Heart left ventricle (tissue), 16 donors: Measurements from ENCODE around the gene ZDHHC14. TPM values are rescaled to one million over a fixed set of nuclear protein-coding genes. Genes with fewer than 3 reads are reported as not detected.

Experiments
- ATAC-seq, 4 donors: fragments of 200-7000 bp; cut with Tn5 transposase; one replicate each; pipeline ENCODE4 v1.9.1; 2020 to 2022; ENCODE audit warnings: moderate library complexity in 4 of 4, mild to moderate bottlenecking in 3 of 4, moderate number of reproducible peaks in 1 of 4
- DNase-seq, 5 donors: peaks; one replicate each; pipeline ENCODE4 v3.0.0-alpha.2; 2020
- H3K27ac ChIP-seq, 12 donors: fragments of 200-600 bp; sonication (generic) in 4 of 12; one replicate each; pipeline versions ENCODE4 v1.5.0 to v1.8.0; 2016 to 2022; ENCODE audit warnings: mild to moderate bottlenecking in 2 of 12
- H3K27me3 ChIP-seq, 9 donors: fragments of 200-600 bp; sonication (generic) in 2 of 9; one replicate each; pipeline versions ENCODE4 v1.5.1 to v1.8.0; 2016 to 2022; ENCODE audit warnings: mild to moderate bottlenecking in 3 of 9
- H3K36me3 ChIP-seq, 9 donors: fragments of 200-600 bp; sonication (generic) in 2 of 9; one replicate each; pipeline versions ENCODE4 v1.5.0 to v1.8.0; 2018 to 2022; ENCODE audit warnings: mild to moderate bottlenecking in 2 of 9
- H3K4me1 ChIP-seq, 12 donors: fragments of 200-600 bp; sonication (generic) in 4 of 12; one replicate each; pipeline versions ENCODE4 v1.5.0 to v1.8.0; 2016 to 2022; ENCODE audit warnings: mild to moderate bottlenecking in 3 of 12
- H3K4me3 ChIP-seq, 12 donors: fragments of 200-600 bp; sonication (generic) in 4 of 12; one replicate each; pipeline versions ENCODE4 v1.5.0 to v1.8.0; 2017 to 2022; ENCODE audit warnings: mild to moderate bottlenecking in 9 of 12, moderate library complexity in 4 of 12
- H3K9me3 ChIP-seq, 12 donors: fragments of 200-600 bp; sonication (generic) in 4 of 12; one replicate each; pipeline versions ENCODE4 v1.5.0 to v1.8.0; 2016 to 2022; ENCODE audit warnings: mild to moderate bottlenecking in 1 of 12
- CTCF ChIP-seq, 12 donors: fragments of 200-600 bp; sonication (generic) in 4 of 12; IDR thresholded peaks; one replicate each; pipeline versions ENCODE4 v1.5.0 to v1.8.0; 2018 to 2022; ENCODE audit warnings: antibody characterized with exemption in 12 of 12, mild to moderate bottlenecking in 5 of 12
- POLR2A ChIP-seq, 2 donors: fragments of 450-650 bp; IDR thresholded peaks; one replicate each; pipeline ENCODE4 v1.6.1; 2017; ENCODE audit warnings: antibody characterized with exemption in 2 of 2, mild to moderate bottlenecking in 2 of 2, moderate library complexity in 2 of 2
- WGBS, 4 donors: extraction: QIAGEN DNeasy Blood & Tissue Kit in 2 of 4; methylation state at CpG; one replicate each; pipeline versions ENCODE4 v1.1.5 to v1.1.7; 2013 to 2018; 5-methylcytosine and 5-hydroxymethylcytosine counted together
- intact Hi-C, 10 donors: fragments of 100-400 bp; cut with DNase I; formaldehyde crosslinking; loops; one replicate each; pipeline versions ENCODE4 v1.11.1 to v1.14.2; 2022
- polyA plus RNA-seq, 2 donors: library from polyadenylated mRNA; stranded (reverse); fragments of 200-250 nt; gene quantifications; one replicate each; pipeline ENCODE4 v1.2.3, GENCODE V29; 2013
- total RNA-seq, 9 donors: library from RNA; depleted of rRNA in 2 of 9; stranded (reverse); fragments of >200 nt in 2 of 9; fragmentation: NEBNext Ultra II Directional in 3 of 9; extraction: Animal tissue kit (Norgen Biotek cat#: 25700) in 3 of 9; gene quantifications; one replicate each; pipeline versions ENCODE4 v1.1.0 to v1.2.4, GENCODE V29; 2016 to 2023
- donor health status: ischemic (EF 13 %, LVEDD 7.1; RV severe dilation, severe dysfunction).
- donor health status: healthy with polysubstance abuse.
- donor health status: DM: no; HTN: yes; CAD: no.
- donor health status: DM: no; HTN: no; CAD: no.
- donor health status: ischemic (EF 25% LVEDD 6.9; RV normal size, moderate dysfunction).
- donor health status: ischemic (EF 25% LVEDD 5.7; RV mildly dilated, moderate dysfunction).
- donor health status: healthy.
- donor health status: DM: yes; HTN: yes; CAD: no.
- donor health status: ischemic (EF 35%, LVEDD 5.7; RV mildly dilated, moderate dysfunction).
- donor health status: nonischemic (EF 11% LVEDD 7.7; RV severe dilation, severe dysfunction).
- donor health status: DM: yes; HTN: yes; CAD: no.
- donor health status: PGD.
- donor health status: ischemic (EF 29% LVEDD 5.4; RV normal size, mild dysfunction).
- donor health status: nonischemic (EF 23%, LVEDD 6.1; RV moderate dilation, normal function).

Gene ZDHHC14
- total and polyA plus RNA-seq, 11 donors = 7.0 to 25.8 (median 15.4) TPM

DNA sequence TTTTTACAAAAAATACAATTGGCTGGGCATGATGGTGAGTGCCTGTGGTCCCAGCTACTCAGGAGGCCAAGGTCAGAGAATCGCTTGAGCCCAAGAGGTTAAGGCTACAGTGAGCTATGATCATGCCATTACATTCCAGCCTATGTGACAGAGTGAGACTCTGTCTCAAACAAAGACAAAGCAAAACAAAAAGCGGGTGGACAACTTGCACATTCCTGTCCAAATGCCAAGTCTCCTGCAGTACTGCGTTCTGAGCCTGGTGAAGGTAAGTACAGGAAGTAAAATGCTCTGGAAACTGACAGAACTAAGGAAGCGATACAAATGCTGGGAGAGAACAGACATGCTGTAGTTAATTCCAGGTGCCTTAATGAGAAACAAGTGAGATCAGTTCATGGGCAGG, 37.3 kb upstream of the ZDHHC14 start:
- H3K36me3 ChIP-seq = no peaks in the 10 kb centered on the region
- H3K4me1 ChIP-seq = no peaks in the 10 kb centered on the region
- TF ChIP-seq POLR2A (IDR thresholded peaks at IDR 0.05) = no peak
- TF ChIP-seq CTCF (IDR thresholded peaks at IDR 0.05) = no peak
- no peak overlapping the region for H3K4me3 ChIP-seq
- H3K9me3 ChIP-seq = no peaks in the 10 kb centered on the region
- WGBS, 4 donors = 55 to 68% (median 62%) methylated on average over 4 of the region's 4 CpGs
- ATAC-seq = no peak
- H3K27me3 ChIP-seq = no peaks in the 10 kb centered on the region
- no peak for DNase-seq
- intact Hi-C loops = no loop called here
- no peak overlapping the region for H3K27ac ChIP-seq

GRCh38 chr6:157346373-157346772, 34.6 kb upstream of the ZDHHC14 start:
- ATAC-seq (no peak), DNase-seq (no peak)
- Histone ChIP-seq H3K27ac (no peak overlapping the region), H3K27me3 (no peaks in the 10 kb centered on the region), H3K4me3 (no peak overlapping the region), H3K9me3 (peaks cover 0 to 11% (median 0%) of the 10 kb centered on the region in 12 donors), H3K4me1 (no peaks in the 10 kb centered on the region), H3K36me3 (no peaks in the 10 kb centered on the region)
- 81 to 91% (median 83%) methylated on average over 2 of the region's 2 CpGs for WGBS, 4 donors
- intact Hi-C loops = no loop called here
- TF ChIP-seq CTCF (IDR thresholded peaks at IDR 0.05) = no peak
- no peak for TF ChIP-seq POLR2A (IDR thresholded peaks at IDR 0.05)

DNA sequence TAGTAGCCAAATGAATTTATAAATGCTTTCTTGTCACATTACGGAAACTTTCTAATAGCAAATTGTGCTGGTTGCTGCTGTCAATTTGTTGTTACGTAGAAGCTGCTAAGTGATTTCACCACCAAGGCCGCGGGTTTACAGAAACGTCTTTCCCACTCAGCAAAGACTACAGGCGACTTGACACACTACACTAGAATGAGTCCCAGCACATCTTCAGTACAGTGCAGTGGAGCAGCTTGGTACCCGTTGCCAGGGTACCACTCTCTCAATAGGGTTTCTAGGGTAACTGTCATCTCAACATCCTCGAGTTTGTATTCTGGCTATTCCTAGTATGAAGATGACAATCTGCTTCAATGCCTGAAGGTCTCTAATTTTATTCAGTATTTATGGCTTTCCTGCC, 22.7 kb upstream of the ZDHHC14 start:
- intact Hi-C loops = no loop called here
- Histone ChIP-seq H3K4me1 (no peaks in the 10 kb centered on the region), H3K27me3 (no peaks in the 10 kb centered on the region), H3K4me3 (no peak overlapping the region), H3K27ac (no peak overlapping the region), H3K36me3 (no peaks in the 10 kb centered on the region), H3K9me3 (no peaks in the 10 kb centered on the region)
- 86 to 88% (median 87%) methylated on average over 8 of the region's 8 CpGs for WGBS, 4 donors
- no peak for DNase-seq
- no peak for ATAC-seq
- TF ChIP-seq POLR2A (IDR thresholded peaks at IDR 0.05) = no peak
- no peak for TF ChIP-seq CTCF (IDR thresholded peaks at IDR 0.05)

DNA sequence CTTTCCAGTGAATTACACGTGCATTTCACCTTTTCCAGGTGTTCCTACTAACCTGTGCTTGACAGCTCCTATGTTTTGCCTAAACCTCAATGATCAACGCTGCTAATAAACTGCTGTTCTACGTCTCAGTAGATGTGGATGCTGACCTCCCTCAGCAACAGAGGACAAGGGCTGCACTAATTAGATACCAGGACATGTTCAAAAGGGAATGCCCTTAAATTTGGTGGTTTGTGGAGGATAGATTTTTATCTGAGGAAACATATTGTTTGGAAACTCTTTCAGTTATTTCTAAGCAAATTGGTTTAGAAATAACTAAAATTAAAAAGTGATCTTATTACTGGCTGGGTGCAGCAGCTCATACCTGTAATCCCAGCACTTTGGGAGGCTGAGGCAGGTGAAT, 19.1 kb upstream of the ZDHHC14 start:
- ATAC-seq (no peak), DNase-seq (no peak)
- 77 to 84% (median 83%) methylated on average over 3 of the region's 3 CpGs for WGBS, 4 donors
- Histone ChIP-seq H3K27ac (no peak overlapping the region), H3K4me1 (no peaks in the 10 kb centered on the region), H3K36me3 (no peaks in the 10 kb centered on the region), H3K4me3 (no peak overlapping the region), H3K9me3 (no peaks in the 10 kb centered on the region), H3K27me3 (no peaks in the 10 kb centered on the region)
- intact Hi-C loops = no loop called here
- no peak for TF ChIP-seq CTCF (IDR thresholded peaks at IDR 0.05)
- TF ChIP-seq POLR2A (IDR thresholded peaks at IDR 0.05) = no peak
